Right atrium auricular region (tissue), 2 donors: ENCODE measurements around the gene ARHGAP6. TPM values are rescaled to one million over a fixed set of nuclear protein-coding genes. Genes with fewer than 3 reads are reported as not detected.
A peak's percentile ranks its signal among the peaks of the same experiment; 100 is the strongest.
"Not testable (repeated sequence)": the region's sequence is repeated elsewhere in the genome, so short reads cannot be mapped to it uniquely, and the experiment has no call there.

Source experiments
- DNase-seq: peaks from one replicate; pipeline ENCODE4 v3.0.0-alpha.2; 2019; ENCODE audit warnings: low spot score
- H3K27ac ChIP-seq, 2 donors: fragments of 200-600 bp; sonication (generic); 1 replicate in 1 of 2; 2 replicates in 1 of 2; pipeline ENCODE4 v1.5.1; 2016 to 2019
- H3K27me3 ChIP-seq, 2 donors: fragments of 200-600 bp; sonication (generic); one replicate each; pipeline versions ENCODE4 v1.5.1 to v1.6.0; 2017 to 2019
- H3K36me3 ChIP-seq: fragments of 200-600 bp; sonication (generic); one replicate; pipeline ENCODE4 v1.5.1; 2016
- H3K4me1 ChIP-seq, 2 donors: fragments of 200-600 bp; sonication (generic); one replicate each; pipeline versions ENCODE4 v1.5.1 to v1.6.0; 2017 to 2019
- H3K4me3 ChIP-seq, 2 donors: fragments of 200-600 bp; sonication (generic); 1 replicate in 1 of 2; 2 replicates in 1 of 2; pipeline ENCODE4 v1.5.1; 2017 to 2019; ENCODE audit warnings: mild to moderate bottlenecking in 1 of 2, moderate library complexity in 1 of 2
- H3K9me3 ChIP-seq, 2 donors: fragments of 200-600 bp; sonication (generic); one replicate each; pipeline ENCODE4 v1.5.1; 2019
- CTCF ChIP-seq, 2 donors: fragments of 200-600 bp; sonication (generic); IDR thresholded peaks; one replicate each; pipeline ENCODE4 v1.5.1; 2019; ENCODE audit warnings: antibody characterized with exemption in 2 of 2
- total RNA-seq, 2 donors: library from RNA; depleted of rRNA; stranded (reverse); fragments of >200 nt; gene quantifications; one replicate each; pipeline ENCODE4 v1.1.0, GENCODE V29; 2016

ARHGAP6 gene
- total RNA-seq, 2 donors from 2014 or later: 5.1 to 9.4 TPM

GRCh38 chrX:11531226-11531625 is 134.5 kb downstream of the ARHGAP6 start:
- Histone ChIP-seq H3K27me3 (no peaks in the 10 kb centered on the region), H3K4me3 (no peak overlapping the region), H3K36me3 (no peaks in the 10 kb centered on the region), H3K9me3 (no peaks in the 10 kb centered on the region), H3K4me1 (no peaks in the 10 kb centered on the region), H3K27ac (no peak overlapping the region)
- TF ChIP-seq CTCF (IDR thresholded peaks at IDR 0.05): peak in 1 of 2 donors; percentile 39
- DNase-seq: no peak

GRCh38 chrX:11530621-11531020 is 135.1 kb downstream of the ARHGAP6 start:
- no peaks in the 10 kb centered on the region for H3K9me3 ChIP-seq
- no peaks in the 10 kb centered on the region for H3K36me3 ChIP-seq
- no peak overlapping the region for H3K27ac ChIP-seq
- TF ChIP-seq CTCF (IDR thresholded peaks at IDR 0.05): no peak
- no peaks in the 10 kb centered on the region for H3K27me3 ChIP-seq
- no peak overlapping the region for H3K4me3 ChIP-seq
- no peaks in the 10 kb centered on the region for H3K4me1 ChIP-seq
- no peak for DNase-seq

- Histone ChIP-seq H3K27ac (no peak overlapping the region), H3K9me3 (no peaks in the 10 kb centered on the region), H3K27me3 (no peaks in the 10 kb centered on the region), H3K4me3 (no peak overlapping the region), H3K36me3 (no peaks in the 10 kb centered on the region), H3K4me1 (no peaks in the 10 kb centered on the region)
- DNase-seq: no peak
- TF ChIP-seq CTCF (IDR thresholded peaks at IDR 0.05): no peak
Observed at GRCh38 chrX:11528623-11529022, 137.1 kb downstream of the ARHGAP6 start.

GRCh38 chrX:11525685-11526084 is 140.0 kb downstream of the ARHGAP6 start:
- no peaks in the 10 kb centered on the region for H3K27me3 ChIP-seq
- H3K4me1 ChIP-seq: no peaks in the 10 kb centered on the region
- no peak for DNase-seq
- no peaks in the 10 kb centered on the region for H3K9me3 ChIP-seq
- H3K4me3 ChIP-seq: no peak overlapping the region
- no peak for TF ChIP-seq CTCF (IDR thresholded peaks at IDR 0.05)
- H3K27ac ChIP-seq: no peak overlapping the region
- H3K36me3 ChIP-seq: no peaks in the 10 kb centered on the region

- not testable (repeated sequence) for H3K27me3 ChIP-seq, H3K9me3 ChIP-seq, H3K4me3 ChIP-seq, H3K4me1 ChIP-seq, H3K27ac ChIP-seq, H3K36me3 ChIP-seq, DNase-seq
Observed at GRCh38 chrX:11519234-11519633, 146.5 kb downstream of the ARHGAP6 start.

- no peak for TF ChIP-seq CTCF (IDR thresholded peaks at IDR 0.05)
- Histone ChIP-seq H3K27me3 (no peaks in the 10 kb centered on the region), H3K36me3 (no peaks in the 10 kb centered on the region), H3K27ac (no peak overlapping the region), H3K9me3 (no peaks in the 10 kb centered on the region), H3K4me3 (no peak overlapping the region), H3K4me1 (no peaks in the 10 kb centered on the region)
- no peak for DNase-seq
Observed at GRCh38 chrX:11509786-11510185, 155.9 kb downstream of the ARHGAP6 start.
